ENCODE data around the gene TTC7B. TPM values are rescaled to one million over a fixed set of nuclear protein-coding genes. Genes with fewer than 3 reads are reported as not detected.

Gene TTC7B
- total RNA-seq, 2 experiments from 2014 or later = 5.9 to 6.6 TPM

DNA sequence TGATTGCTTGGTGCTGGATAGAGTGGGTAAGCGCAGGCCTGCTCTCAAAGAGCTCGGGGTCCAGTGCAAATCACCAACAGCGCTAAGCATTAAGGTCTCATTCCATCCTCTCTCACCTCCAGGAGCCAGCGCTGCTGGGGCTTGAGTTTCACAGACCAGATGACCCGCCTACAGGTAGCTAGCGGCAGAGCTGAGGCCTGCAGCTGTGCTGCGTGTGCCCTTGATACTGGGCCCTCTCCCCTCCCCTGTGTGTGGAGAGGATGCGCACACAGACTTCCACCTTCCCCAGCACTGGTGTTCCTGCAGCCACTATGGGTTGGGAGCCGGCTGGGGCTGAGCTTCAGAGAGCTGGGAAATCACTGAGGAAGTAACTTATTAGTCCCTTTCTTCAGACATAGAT, 269.5 kb downstream of the TTC7B start:
- no peaks in the 10 kb centered on the region for H3K9me3 Mint-ChIP-seq
- H3K27ac Mint-ChIP-seq = no peak overlapping the region
- H3K27me3 Mint-ChIP-seq = peaks cover 2% of the 10 kb centered on the region
- no peak overlapping the region for H3K4me3 Mint-ChIP-seq
- ATAC-seq (ENCODE audit: low read depth) = no peak
- DNase-seq = no peak
- no peaks in the 10 kb centered on the region for H3K36me3 Mint-ChIP-seq
- POLR2A ChIA-PET = no interaction called here
- H3K4me1 Mint-ChIP-seq = no peaks in the 10 kb centered on the region

DNA sequence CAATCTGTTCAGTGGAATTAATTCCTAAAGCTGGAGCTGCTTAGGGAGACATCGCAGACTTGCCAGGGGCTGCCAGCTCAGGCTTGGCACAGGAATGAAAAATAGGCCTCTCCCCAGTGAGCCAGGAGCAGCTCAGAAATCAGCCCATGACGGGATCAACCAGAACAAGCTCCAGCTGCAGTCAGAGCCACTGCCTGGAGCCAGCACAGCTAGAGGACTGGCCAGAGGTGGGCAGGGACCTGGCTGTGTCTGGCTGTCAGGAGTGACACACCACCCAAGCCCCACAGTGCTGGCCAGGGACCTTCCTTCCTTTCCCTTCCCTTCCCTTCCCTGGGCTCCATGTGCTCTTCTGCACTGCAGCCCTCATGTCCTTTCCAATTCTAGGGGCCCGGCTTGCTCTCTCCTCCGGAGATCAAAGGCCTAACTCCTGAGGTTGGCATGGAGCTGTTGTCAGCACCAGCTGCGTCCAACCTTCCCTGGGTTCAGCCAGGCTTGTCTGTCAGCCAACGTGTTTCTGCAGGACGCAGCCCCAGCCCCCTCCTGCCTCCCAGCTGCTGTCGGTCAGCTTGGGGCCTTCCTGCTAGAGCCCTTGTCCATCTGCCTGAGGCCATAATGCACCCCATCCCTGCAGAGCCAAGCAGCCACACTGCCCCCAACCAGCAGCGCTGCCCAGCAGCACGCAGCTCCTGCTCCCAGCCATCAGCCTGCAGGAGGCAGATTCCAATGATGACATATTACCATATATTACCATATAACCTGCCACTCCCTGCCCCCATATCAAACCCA, 270.1 kb downstream of the TTC7B start:
- ATAC-seq (ENCODE audit: low read depth) = no peak
- no peaks in the 10 kb centered on the region for H3K9me3 Mint-ChIP-seq

GRCh38 chr14:90545382-90545781, 270.8 kb downstream of the TTC7B start:
- Mint-ChIP-seq H3K36me3 (no peaks in the 10 kb centered on the region), H3K4me3 (no peak overlapping the region), H3K4me1 (no peaks in the 10 kb centered on the region), H3K27me3 (peaks cover 2% of the 10 kb centered on the region), H3K9me3 (no peaks in the 10 kb centered on the region), H3K27ac (no peak overlapping the region)
- POLR2A ChIA-PET = no interaction called here
- no peak for DNase-seq
- ATAC-seq (ENCODE audit: low read depth) = no peak

More for the DNA sequence above, 270.1 kb downstream of the TTC7B start:
- H3K36me3 Mint-ChIP-seq = no peaks in the 10 kb centered on the region
- no peak overlapping the region for H3K27ac Mint-ChIP-seq
- no peak overlapping the region for H3K4me3 Mint-ChIP-seq
- H3K4me1 Mint-ChIP-seq = no peaks in the 10 kb centered on the region
- POLR2A ChIA-PET = no interaction called here
- no peak for DNase-seq
- H3K27me3 Mint-ChIP-seq = peaks cover 2% of the 10 kb centered on the region

DNA sequence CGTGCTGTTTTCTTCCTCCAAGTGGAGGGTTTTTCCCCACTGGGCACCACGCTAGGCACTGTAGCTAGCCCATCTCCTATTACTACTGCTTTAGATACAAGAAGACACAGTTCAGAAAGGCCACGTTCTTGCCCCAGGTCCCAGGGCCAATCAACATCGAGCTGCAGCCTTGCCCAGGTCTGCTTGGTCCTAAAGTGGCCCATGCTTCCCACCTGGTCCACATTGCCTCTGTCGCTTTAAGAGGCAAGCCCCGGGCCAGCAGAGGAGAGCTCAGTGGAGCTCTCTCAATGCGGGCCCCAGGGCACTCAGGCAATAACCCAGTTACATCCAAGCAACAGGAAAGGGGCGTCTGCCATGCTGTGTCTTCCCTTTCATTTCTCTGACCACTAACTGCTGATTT, 271.3 kb downstream of the TTC7B start:
- POLR2A ChIA-PET = no interaction called here
- no peak for ATAC-seq (ENCODE audit: low read depth)
- Mint-ChIP-seq H3K36me3 (no peaks in the 10 kb centered on the region), H3K4me3 (no peak overlapping the region), H3K27me3 (peaks cover 2% of the 10 kb centered on the region), H3K4me1 (no peaks in the 10 kb centered on the region), H3K9me3 (no peaks in the 10 kb centered on the region), H3K27ac (no peak overlapping the region)
- no peak for DNase-seq

DNA sequence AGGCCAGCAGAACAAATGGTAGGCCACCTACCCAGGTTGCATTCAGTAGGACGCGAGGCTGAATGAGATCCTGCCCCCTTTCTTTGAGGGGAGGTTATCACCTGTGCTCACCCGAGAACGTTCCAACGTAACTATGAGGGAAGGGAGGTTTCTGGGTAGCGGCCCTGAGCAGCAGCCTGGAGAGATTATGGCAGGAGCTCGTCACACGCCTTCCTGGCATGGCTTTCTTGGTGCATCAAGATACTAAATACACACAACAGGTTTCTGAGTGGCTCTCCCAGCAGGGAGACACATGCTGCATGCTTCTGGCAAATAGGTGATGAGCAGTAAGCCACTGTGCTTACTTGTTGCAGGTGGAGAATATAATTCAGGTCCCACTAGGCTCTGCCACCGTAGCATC, 271.7 kb downstream of the TTC7B start:
- no peaks in the 10 kb centered on the region for H3K36me3 Mint-ChIP-seq
- ATAC-seq (ENCODE audit: low read depth) (no peak), DNase-seq (no peak)
- no peaks in the 10 kb centered on the region for H3K9me3 Mint-ChIP-seq
- H3K4me1 Mint-ChIP-seq = no peaks in the 10 kb centered on the region
- no peak overlapping the region for H3K4me3 Mint-ChIP-seq
- POLR2A ChIA-PET = no interaction called here
- H3K27me3 Mint-ChIP-seq = peaks cover 2% of the 10 kb centered on the region
- no peak overlapping the region for H3K27ac Mint-ChIP-seq

DNA sequence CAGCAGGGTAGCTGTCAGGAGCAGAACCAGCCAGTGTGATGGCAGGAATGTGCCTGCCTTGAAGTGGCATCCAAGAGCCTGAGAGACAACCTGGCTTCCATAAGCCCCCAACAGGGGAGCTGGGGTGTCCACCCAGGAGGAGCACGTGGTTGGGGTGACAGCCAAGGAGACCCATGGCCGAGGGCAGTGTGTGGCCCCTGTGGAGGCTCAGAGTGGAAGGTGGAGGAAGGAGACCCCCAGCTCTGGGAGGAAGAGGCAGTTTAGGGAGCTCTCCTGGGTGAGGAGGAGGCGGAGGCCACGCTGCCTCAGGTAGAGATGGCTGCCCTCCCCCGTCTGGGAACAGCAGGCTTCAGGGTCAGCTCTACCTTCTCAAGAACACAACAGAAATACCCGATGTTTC, 272.4 kb downstream of the TTC7B start:
- DNase-seq (no peak), ATAC-seq (ENCODE audit: low read depth) (no peak)
- no peak overlapping the region for H3K27ac Mint-ChIP-seq
- no peak overlapping the region for H3K4me3 Mint-ChIP-seq
- no peaks in the 10 kb centered on the region for H3K4me1 Mint-ChIP-seq
- POLR2A ChIA-PET = no interaction called here
- H3K27me3 Mint-ChIP-seq = peaks cover 2% of the 10 kb centered on the region
- H3K9me3 Mint-ChIP-seq = no peaks in the 10 kb centered on the region
- no peaks in the 10 kb centered on the region for H3K36me3 Mint-ChIP-seq

DNA sequence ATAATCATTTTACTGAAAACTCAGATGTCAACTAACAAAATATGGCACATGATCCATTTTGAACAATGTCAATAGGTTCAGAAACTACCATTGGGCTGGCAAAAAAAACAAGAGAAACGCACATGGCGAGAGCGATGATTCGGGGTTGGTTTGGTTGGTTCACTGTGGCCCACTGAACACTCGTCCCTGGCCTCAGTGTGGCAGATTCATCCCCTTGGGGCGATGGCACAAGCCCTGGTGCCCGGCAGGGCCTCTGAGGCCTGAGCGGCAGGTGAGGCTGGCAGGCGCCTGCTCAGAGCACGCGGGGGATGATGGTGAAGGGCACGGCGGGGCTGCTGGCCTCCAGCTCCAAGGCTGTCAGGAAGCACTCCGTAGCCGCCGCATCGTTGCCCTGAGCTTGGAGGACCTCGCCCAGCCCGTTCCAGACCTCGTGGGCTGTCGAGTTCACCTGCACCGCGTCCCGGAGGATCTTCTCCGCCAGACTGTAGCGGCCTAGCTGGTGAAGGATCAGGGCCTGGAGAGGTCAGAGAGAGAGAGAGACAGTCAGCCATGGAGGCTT, 275.1 kb downstream of the TTC7B start:
- Mint-ChIP-seq H3K4me1 (no peaks in the 10 kb centered on the region), H3K27me3 (peaks cover 2% of the 10 kb centered on the region), H3K9me3 (no peaks in the 10 kb centered on the region), H3K4me3 (no peak overlapping the region), H3K36me3 (no peaks in the 10 kb centered on the region), H3K27ac (no peak overlapping the region)
- ATAC-seq (ENCODE audit: low read depth) (no peak), DNase-seq (no peak)
- POLR2A ChIA-PET = no interaction called here

GRCh38 chr14:90540437-90540836, 275.8 kb downstream of the TTC7B start:
- no peaks in the 10 kb centered on the region for H3K36me3 Mint-ChIP-seq
- DNase-seq = no peak
- no peaks in the 10 kb centered on the region for H3K9me3 Mint-ChIP-seq
- no peak overlapping the region for H3K27ac Mint-ChIP-seq
- no peak for ATAC-seq (ENCODE audit: low read depth)
- peaks cover 2% of the 10 kb centered on the region for H3K27me3 Mint-ChIP-seq
- no peak overlapping the region for H3K4me3 Mint-ChIP-seq
- no peaks in the 10 kb centered on the region for H3K4me1 Mint-ChIP-seq
- POLR2A ChIA-PET = no interaction called here

- Mint-ChIP-seq H3K9me3 (no peaks in the 10 kb centered on the region), H3K4me1 (no peaks in the 10 kb centered on the region), H3K4me3 (no peak overlapping the region), H3K27ac (no peak overlapping the region), H3K36me3 (no peaks in the 10 kb centered on the region), H3K27me3 (peaks cover 2% of the 10 kb centered on the region)
- ATAC-seq (ENCODE audit: low read depth) = no peak
- no peak for DNase-seq
- POLR2A ChIA-PET = no interaction called here
Observed at GRCh38 chr14:90539996-90540395, 276.2 kb downstream of the TTC7B start.

- Mint-ChIP-seq H3K9me3 (no peaks in the 10 kb centered on the region), H3K27me3 (peaks cover 2% of the 10 kb centered on the region), H3K4me3 (no peak overlapping the region), H3K36me3 (no peaks in the 10 kb centered on the region), H3K27ac (no peak overlapping the region), H3K4me1 (no peaks in the 10 kb centered on the region)
- DNase-seq = no peak
- no peak for ATAC-seq (ENCODE audit: low read depth)
- POLR2A ChIA-PET = no interaction called here
Observed at GRCh38 chr14:90539496-90539775, 276.8 kb downstream of the TTC7B start.

DNA sequence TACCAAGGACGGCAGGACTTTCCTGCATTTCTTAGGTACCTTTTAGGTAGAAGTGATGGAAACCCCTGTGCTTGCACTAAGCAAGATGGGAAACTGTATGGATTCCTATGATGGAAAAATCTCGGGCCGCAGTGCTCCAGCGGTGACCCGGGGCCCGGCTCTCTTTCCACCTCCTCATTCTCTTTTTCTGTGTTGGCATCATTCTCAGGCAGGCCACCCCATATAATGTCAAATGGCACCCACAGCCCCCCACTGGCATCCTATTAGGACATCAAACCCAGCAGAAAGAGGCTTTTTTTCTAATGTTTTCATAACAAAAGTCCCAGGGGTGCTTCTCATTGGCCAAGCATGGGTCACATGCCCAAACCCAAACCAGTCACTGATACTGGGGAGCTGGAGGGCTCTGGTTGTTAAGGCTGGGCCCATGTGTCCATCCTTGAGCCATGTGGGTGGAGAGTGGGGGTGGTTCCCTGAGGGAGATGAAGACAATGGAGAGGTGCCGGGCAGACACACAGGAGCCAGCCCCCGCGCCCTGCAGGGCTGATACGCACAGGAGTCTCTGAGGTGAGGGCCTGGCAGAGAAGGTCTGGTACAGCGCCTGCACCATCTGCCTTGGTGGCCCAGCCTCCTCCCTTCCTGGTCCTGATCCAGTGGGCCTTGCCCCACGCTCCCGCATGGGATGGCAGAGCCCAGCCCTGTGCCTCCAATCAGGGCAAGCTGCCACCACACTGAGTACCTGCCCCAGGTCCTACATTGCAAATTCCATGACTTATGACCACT, 277.3 kb downstream of the TTC7B start:
- no peak overlapping the region for H3K27ac Mint-ChIP-seq
- DNase-seq (no peak), ATAC-seq (ENCODE audit: low read depth) (no peak)
- peaks cover 2% of the 10 kb centered on the region for H3K27me3 Mint-ChIP-seq
- POLR2A ChIA-PET = no interaction called here
- H3K4me3 Mint-ChIP-seq = no peak overlapping the region
- H3K36me3 Mint-ChIP-seq = no peaks in the 10 kb centered on the region
- no peaks in the 10 kb centered on the region for H3K9me3 Mint-ChIP-seq
- no peaks in the 10 kb centered on the region for H3K4me1 Mint-ChIP-seq

DNA sequence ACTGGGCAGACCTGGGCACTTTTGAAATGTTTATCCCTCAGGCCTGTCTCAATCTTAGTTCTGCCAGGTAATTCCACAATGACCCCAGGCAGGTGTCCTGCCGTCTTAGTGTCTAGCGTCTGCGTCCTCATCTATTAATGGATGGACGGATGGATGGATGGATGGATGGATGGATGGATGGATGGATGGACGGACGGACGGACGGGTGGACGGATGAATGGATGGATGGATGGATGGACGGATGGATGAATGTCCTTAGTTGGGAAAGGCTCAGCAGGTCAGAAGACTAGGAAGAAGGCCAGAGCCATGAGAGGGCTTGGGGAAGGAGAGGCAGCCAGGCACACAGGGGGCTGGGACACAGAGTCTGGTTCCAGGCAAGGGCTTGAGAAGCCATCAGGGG, 278.1 kb downstream of the TTC7B start:
- ATAC-seq (ENCODE audit: low read depth) (no peak), DNase-seq (no peak)
- H3K4me1 Mint-ChIP-seq = no peaks in the 10 kb centered on the region
- H3K36me3 Mint-ChIP-seq = no peaks in the 10 kb centered on the region
- POLR2A ChIA-PET = no interaction called here
- H3K27me3 Mint-ChIP-seq = peaks cover 2% of the 10 kb centered on the region
- H3K9me3 Mint-ChIP-seq = no peaks in the 10 kb centered on the region
- H3K27ac Mint-ChIP-seq = no peak overlapping the region
- no peak overlapping the region for H3K4me3 Mint-ChIP-seq

GRCh38 chr14:90536511-90537191, 279.6 kb downstream of the TTC7B start:
- Mint-ChIP-seq H3K9me3 (no peaks in the 10 kb centered on the region), H3K36me3 (no peaks in the 10 kb centered on the region), H3K4me1 (no peaks in the 10 kb centered on the region), H3K27ac (no peak overlapping the region), H3K27me3 (peaks cover 2% of the 10 kb centered on the region), H3K4me3 (no peak overlapping the region)
- ATAC-seq (ENCODE audit: low read depth) (no peak), DNase-seq (no peak)
- POLR2A ChIA-PET = no interaction called here

DNA sequence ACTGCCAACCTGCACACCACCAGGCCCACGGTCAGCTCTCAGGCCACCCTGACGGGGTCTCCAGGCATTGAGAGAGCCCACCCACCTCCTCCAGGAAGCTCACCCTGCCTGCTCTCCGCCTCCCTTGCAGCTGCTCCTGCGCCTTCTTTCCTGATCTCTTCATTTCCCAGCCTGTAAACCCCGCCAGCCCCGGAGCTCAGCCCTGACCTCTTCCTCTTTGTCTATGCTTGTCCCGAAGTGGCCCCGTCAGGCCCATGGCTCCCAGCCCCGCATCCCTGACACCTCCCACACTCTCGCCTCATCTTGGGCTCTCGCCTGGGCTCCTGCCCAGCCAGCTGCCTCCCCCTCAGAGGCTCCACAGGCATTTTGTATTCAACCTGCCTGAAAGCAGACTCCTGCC, 280.1 kb downstream of the TTC7B start:
- no peaks in the 10 kb centered on the region for H3K4me1 Mint-ChIP-seq
- POLR2A ChIA-PET = no interaction called here
- DNase-seq = no peak
- peaks cover 2% of the 10 kb centered on the region for H3K27me3 Mint-ChIP-seq
- H3K9me3 Mint-ChIP-seq = no peaks in the 10 kb centered on the region
- no peaks in the 10 kb centered on the region for H3K36me3 Mint-ChIP-seq
- no peak overlapping the region for H3K4me3 Mint-ChIP-seq
- no peak for ATAC-seq (ENCODE audit: low read depth)
- H3K27ac Mint-ChIP-seq = no peak overlapping the region
